Fibroblast of mammary gland (primary cell): ENCODE data around the gene IGF2BP1.
"Not testable (repeated sequence)": the region's sequence is repeated elsewhere in the genome, so short reads cannot be mapped to it uniquely, and the experiment has no call there.

ENCODE experiments used
- DNase-seq: peaks from one replicate; pipeline ENCODE4 v3.0.0-alpha.2; 2010; ENCODE audit warnings: low read depth
- H3K4me3 ChIP-seq: 2 replicates; pipeline ENCODE4 v1.5.1; 2011; ENCODE audit warnings: low read depth, mild to moderate bottlenecking, low read length, moderate library complexity; ENCODE audit not compliant: control insufficient read depth
- CTCF ChIP-seq: conservative IDR thresholded peaks from 2 replicates; pipeline ENCODE4 v1.5.1; 2011; ENCODE audit warnings: low read depth, low read length, inconsistent platforms; ENCODE audit not compliant: control insufficient read depth, insufficient read depth

The IGF2BP1 gene

GRCh38 chr17:49029801-49030200 is 32.6 kb downstream of the IGF2BP1 start:
- no peak for TF ChIP-seq CTCF
- DNase-seq: no peak
- H3K4me3 ChIP-seq: no peak overlapping the region

GRCh38 chr17:49031965-49032928 is 35.1 kb downstream of the IGF2BP1 start:
- DNase-seq: peak; percentile 78
- no peak overlapping the region for H3K4me3 ChIP-seq
- peak; percentile 95 for TF ChIP-seq CTCF

- peak; percentile 54 for DNase-seq
- peak overlapping the region; percentile 39 for H3K4me3 ChIP-seq
- TF ChIP-seq CTCF: peak; percentile 85
These were observed 38.5 kb downstream of the IGF2BP1 start for GRCh38 chr17:49035470-49036269.

GRCh38 chr17:49036270-49036626 is 39.1 kb downstream of the IGF2BP1 start:
- no peak overlapping the region for H3K4me3 ChIP-seq
- TF ChIP-seq CTCF: no peak
- no peak for DNase-seq

GRCh38 chr17:49038138-49038537 is 41.0 kb downstream of the IGF2BP1 start:
- no peak for DNase-seq
- TF ChIP-seq CTCF: no peak
- no peak overlapping the region for H3K4me3 ChIP-seq

GRCh38 chr17:49038544-49038943 is 41.4 kb downstream of the IGF2BP1 start:
- TF ChIP-seq CTCF: no peak

GRCh38 chr17:49039518-49039917 is 42.3 kb downstream of the IGF2BP1 start:
- not testable (repeated sequence) for DNase-seq, H3K4me3 ChIP-seq

More at GRCh38 chr17:49038544-49038943, 41.4 kb downstream of the IGF2BP1 start:
- no peak overlapping the region for H3K4me3 ChIP-seq
- no peak for DNase-seq
